ENCODE measurements around the gene IFT80. TPM values are rescaled to one million over a fixed set of nuclear protein-coding genes. Genes with fewer than 3 reads are reported as not detected.

IFT80 gene
- total RNA-seq, 1 experiment from 2014 or later, result 19.3 TPM

DNA sequence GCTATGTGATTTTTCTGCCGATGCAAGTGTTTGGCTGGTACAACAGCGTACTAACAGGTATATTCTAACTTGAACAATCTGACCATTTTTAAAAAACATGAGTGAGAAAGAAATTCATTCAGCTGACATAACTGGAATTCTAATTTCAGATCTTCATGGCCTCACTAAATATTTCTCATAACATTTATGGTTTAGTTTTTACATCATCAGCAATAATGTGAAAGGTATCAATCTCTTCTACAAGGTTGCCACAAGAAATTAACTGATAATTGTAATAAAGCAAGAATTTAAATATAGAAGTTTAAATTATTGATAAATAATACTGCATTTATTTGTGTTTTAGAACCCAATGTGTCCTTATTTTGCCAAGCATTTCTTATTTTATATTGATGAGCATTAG is 179.0 kb downstream of the IFT80 start:
- Mint-ChIP-seq H3K4me1 (ENCODE audit: low read depth, unreplicated experiment) (no peaks in the 10 kb centered on the region), H3K27me3 (ENCODE audit: insufficient read depth, unreplicated experiment) (no peaks in the 10 kb centered on the region), H3K9me3 (ENCODE audit: unreplicated experiment) (no peaks in the 10 kb centered on the region), H3K4me3 (ENCODE audit: unreplicated experiment) (no peak overlapping the region), H3K27ac (ENCODE audit: unreplicated experiment) (no peak overlapping the region), H3K36me3 (ENCODE audit: insufficient read depth, unreplicated experiment) (no peaks in the 10 kb centered on the region)
- no peaks in the 10 kb centered on the region; the same call in 1 of the 2 replicates for H3K27me3 ChIP-seq (replicated peaks; ENCODE audit: control insufficient read depth, insufficient read depth, low read length)
- TF ChIP-seq, protein P1, sequence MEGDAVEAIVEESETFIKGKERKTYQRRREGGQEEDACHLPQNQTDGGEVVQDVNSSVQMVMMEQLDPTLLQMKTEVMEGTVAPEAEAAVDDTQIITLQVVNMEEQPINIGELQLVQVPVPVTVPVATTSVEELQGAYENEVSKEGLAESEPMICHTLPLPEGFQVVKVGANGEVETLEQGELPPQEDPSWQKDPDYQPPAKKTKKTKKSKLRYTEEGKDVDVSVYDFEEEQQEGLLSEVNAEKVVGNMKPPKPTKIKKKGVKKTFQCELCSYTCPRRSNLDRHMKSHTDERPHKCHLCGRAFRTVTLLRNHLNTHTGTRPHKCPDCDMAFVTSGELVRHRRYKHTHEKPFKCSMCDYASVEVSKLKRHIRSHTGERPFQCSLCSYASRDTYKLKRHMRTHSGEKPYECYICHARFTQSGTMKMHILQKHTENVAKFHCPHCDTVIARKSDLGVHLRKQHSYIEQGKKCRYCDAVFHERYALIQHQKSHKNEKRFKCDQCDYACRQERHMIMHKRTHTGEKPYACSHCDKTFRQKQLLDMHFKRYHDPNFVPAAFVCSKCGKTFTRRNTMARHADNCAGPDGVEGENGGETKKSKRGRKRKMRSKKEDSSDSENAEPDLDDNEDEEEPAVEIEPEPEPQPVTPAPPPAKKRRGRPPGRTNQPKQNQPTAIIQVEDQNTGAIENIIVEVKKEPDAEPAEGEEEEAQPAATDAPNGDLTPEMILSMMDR (IDR thresholded peaks at IDR 0.05; ENCODE audit: insufficient read depth in 1 of 2, low read depth in 1 of 2, low read length in 1 of 2, severe bottlenecking in 1 of 2, unreplicated experiment in 1 of 2), result no peak
- no peaks in the 10 kb centered on the region for H3K4me1 ChIP-seq
- intact Hi-C loops (cut with micrococcal nuclease; ENCODE audit: unreplicated experiment), result no loop called here
- no peaks in the 10 kb centered on the region for H3K9me3 ChIP-seq
- no TSS peak for BruUV-seq (replicated peaks)
- no peak for DNase-seq
- CTCF ChIA-PET, result interaction anchor here (1.1 kb wide), 1 partner anchor 9 kb away, joined by 3 read pairs; no protein-coding TSS in a partner anchor
- H3K36me3 ChIP-seq (ENCODE audit: control insufficient read depth, insufficient read depth, low read length), result no peaks in the 10 kb centered on the region
- POLR2A ChIA-PET, result no interaction called here
- H3K4me3 ChIP-seq (ENCODE audit: low read depth, low read length), result no peak overlapping the region

- DNase-seq, result no peak
- Histone ChIP-seq H3K27me3 (replicated peaks; ENCODE audit: control insufficient read depth, insufficient read depth, low read length) (no peaks in the 10 kb centered on the region; the same call in 1 of the 2 replicates), H3K36me3 (ENCODE audit: control insufficient read depth, insufficient read depth, low read length) (no peaks in the 10 kb centered on the region), H3K4me3 (ENCODE audit: low read depth, low read length) (no peak overlapping the region), H3K4me1 (no peaks in the 10 kb centered on the region), H3K9me3 (no peaks in the 10 kb centered on the region)
- intact Hi-C loops (cut with micrococcal nuclease; ENCODE audit: unreplicated experiment), result no loop called here
- H3K4me3 Mint-ChIP-seq (ENCODE audit: unreplicated experiment), result no peak overlapping the region
- H3K9me3 Mint-ChIP-seq (ENCODE audit: unreplicated experiment), result no peaks in the 10 kb centered on the region
- TF ChIP-seq, protein P1 (IDR thresholded peaks at IDR 0.05; ENCODE audit: insufficient read depth in 1 of 2, low read depth in 1 of 2, low read length in 1 of 2, severe bottlenecking in 1 of 2, unreplicated experiment in 1 of 2), result no peak
- peaks cover 5% of the 10 kb centered on the region for H3K36me3 Mint-ChIP-seq (ENCODE audit: insufficient read depth, unreplicated experiment)
- ChIA-PET CTCF (no interaction called here), POLR2A (no interaction called here)
- no peaks in the 10 kb centered on the region for H3K27me3 Mint-ChIP-seq (ENCODE audit: insufficient read depth, unreplicated experiment)
- BruUV-seq (replicated peaks), result no TSS peak
- H3K4me1 Mint-ChIP-seq (ENCODE audit: low read depth, unreplicated experiment), result no peaks in the 10 kb centered on the region
- H3K27ac Mint-ChIP-seq (ENCODE audit: unreplicated experiment), result no peak overlapping the region
Measured at GRCh38 chr3:160218136-160218535, 180.9 kb downstream of the IFT80 start.

DNA sequence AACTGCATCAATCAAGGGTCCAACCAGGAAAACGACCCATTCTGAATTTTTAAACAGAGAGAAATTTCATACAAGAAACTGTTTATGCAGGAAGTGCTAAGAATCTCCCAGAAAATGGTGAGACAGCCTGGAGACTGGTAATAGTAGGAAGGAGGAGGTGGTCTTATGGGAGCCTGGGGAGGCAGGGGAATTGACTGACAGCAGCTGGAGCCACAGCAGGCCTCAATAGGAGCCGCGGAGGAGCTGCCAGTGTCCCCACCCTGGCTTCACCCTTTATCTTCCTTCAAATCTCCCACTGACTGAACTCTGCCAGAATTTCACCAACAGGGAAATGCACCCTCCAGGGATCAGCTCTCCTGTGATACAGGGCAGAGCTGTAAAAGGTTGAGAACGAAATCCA is 181.3 kb downstream of the IFT80 start:
- TF ChIP-seq, protein P1 (IDR thresholded peaks at IDR 0.05; ENCODE audit: insufficient read depth in 1 of 2, low read depth in 1 of 2, low read length in 1 of 2, severe bottlenecking in 1 of 2, unreplicated experiment in 1 of 2), result no peak
- ChIA-PET CTCF (no interaction called here), POLR2A (no interaction called here)

More for the DNA sequence above, 181.3 kb downstream of the IFT80 start:
- Mint-ChIP-seq H3K4me1 (ENCODE audit: low read depth, unreplicated experiment) (no peaks in the 10 kb centered on the region), H3K27me3 (ENCODE audit: insufficient read depth, unreplicated experiment) (no peaks in the 10 kb centered on the region), H3K9me3 (ENCODE audit: unreplicated experiment) (no peaks in the 10 kb centered on the region), H3K27ac (ENCODE audit: unreplicated experiment) (no peak overlapping the region), H3K4me3 (ENCODE audit: unreplicated experiment) (no peak overlapping the region), H3K36me3 (ENCODE audit: insufficient read depth, unreplicated experiment) (peaks cover 5% of the 10 kb centered on the region)
- intact Hi-C loops (cut with micrococcal nuclease; ENCODE audit: unreplicated experiment), result no loop called here
- Histone ChIP-seq H3K36me3 (ENCODE audit: control insufficient read depth, insufficient read depth, low read length) (no peaks in the 10 kb centered on the region), H3K27me3 (replicated peaks; ENCODE audit: control insufficient read depth, insufficient read depth, low read length) (no peaks in the 10 kb centered on the region; the same call in 1 of the 2 replicates), H3K4me1 (no peaks in the 10 kb centered on the region), H3K4me3 (ENCODE audit: low read depth, low read length) (no peak overlapping the region), H3K9me3 (no peaks in the 10 kb centered on the region)
- no TSS peak for BruUV-seq (replicated peaks)
- no peak for DNase-seq

Measured in Caco-2 (cell line).